GM20431 (cell line): ENCODE results near the gene MAMLD1.

ENCODE experiments used
- in situ Hi-C: fragments of 300-500 bp; cut with MseI, MboI; formaldehyde crosslinking; loops from one replicate; pipeline ENCODE4 v1.15.0; 2020; ENCODE audit warnings: low sequenced_read_pairs; ENCODE audit not compliant: unreplicated experiment

MAMLD1 gene

DNA sequence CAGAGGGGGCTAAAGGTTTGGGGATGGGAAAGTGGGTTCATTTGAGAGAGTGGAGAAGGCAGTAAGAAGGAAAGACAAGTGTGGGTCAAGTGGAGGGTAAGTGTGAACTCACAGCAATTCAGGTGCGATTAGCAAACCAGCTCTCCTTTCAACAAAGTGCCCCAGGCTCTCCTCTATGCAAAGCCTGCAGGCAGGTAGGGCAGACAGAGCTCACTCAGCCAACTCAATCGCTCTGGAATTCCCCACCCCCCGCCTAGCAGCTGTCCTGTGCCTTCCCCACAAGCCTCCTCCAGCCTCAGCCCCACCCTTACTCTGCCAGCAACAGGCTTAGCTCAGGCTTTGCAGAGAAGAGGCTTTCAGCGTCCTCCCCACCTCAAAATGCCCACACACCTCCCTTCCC, 14.8 kb upstream of the MAMLD1 start:
- in situ Hi-C loops: no loop called here

DNA sequence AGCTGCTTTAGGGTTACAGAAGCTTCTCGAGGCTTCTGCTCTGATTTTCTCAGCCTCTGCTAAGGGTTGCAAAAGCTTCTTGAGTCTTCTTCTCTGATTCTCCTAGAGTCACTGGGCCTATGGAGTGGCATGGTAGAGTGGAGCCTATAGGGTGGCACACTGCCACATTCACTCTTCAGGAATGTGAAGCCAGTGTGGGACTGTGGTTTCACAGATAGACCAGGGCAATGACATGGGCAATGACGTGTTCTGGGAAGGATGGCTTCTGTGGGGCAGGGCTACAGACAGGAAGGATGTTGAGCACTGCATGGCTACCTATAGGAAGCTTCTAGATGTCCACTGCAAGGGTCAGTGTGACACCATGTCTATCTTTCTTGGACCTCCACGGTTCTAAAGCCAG, 11.0 kb upstream of the MAMLD1 start:
- in situ Hi-C loops: no loop called here

DNA sequence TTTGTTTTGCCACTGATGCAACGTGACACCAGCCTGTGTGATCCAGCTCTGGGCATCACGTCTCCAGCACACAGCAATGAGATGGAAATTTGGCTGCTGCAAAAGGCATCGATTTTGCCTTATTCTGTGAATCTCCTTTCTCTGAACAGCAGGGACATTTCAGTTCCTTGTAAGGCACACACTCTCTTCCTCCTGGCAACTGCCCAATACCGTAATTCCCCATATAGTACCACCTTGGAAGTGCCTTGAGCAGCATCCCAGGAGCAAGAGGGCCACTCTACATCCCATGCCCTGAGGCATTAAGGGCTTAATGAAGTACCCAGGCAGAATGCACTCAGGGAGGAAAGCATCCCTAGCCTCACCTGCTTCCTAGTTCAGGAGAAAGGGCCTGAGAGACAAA, 10.5 kb upstream of the MAMLD1 start:
- in situ Hi-C loops: no loop called here

DNA sequence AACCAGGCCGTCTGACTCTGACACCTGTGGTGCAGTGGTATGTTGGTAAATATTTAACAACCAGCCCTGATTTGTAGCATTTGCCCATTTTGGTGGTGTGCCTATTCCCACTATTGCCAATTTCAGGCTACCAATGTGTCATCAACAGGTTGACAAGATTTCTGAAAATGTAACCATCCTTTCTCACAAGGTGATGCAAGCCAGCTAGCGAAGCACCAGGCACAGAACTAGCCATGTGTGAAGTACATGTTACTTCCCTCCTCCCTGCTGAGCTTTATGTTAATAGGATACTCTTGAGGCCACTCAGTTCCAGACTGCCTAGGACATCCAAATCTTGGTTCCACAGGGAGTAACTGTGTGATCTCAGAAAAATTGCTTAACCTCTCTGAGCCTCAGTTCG, 7.2 kb upstream of the MAMLD1 start:
- in situ Hi-C loops: no loop called here

DNA sequence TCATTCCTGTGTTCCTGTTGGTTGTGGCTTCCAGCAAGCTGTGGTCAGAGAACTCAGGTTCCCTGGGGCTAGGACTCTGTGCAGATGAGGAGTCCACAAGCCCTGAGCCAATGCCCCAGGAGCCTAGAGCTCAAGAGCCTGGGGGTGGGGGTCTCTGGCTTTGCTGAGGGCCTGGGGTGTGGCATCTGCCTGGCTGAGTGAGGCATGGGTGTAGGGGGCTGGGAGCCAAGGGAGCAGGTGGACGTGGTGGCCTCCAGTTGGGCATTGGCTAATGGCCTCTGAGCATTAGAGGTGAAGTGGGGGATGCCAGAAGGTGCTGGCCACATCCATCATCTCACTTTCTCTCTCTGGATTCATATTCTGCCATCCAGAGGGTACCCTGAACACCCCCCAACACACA, 5.3 kb upstream of the MAMLD1 start:
- in situ Hi-C loops: no loop called here

DNA sequence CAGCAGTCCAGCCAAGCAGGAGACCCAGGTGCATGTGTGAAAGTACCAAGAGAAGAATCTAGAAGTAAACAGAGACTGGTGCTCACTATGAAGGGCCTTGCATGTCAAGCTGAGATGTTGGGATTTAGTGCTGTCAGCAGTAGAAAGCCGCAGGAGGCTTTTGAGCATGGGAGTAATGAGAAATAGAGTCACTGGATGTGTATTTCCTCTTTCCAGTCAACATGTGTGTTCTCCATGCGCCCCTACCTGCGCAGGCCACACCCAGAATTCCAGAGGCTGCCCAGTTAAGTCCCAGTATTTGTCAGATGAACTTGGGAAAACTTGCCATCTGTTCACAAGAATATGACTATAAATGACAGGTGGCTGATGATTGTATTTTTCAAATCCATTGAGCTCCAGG, 4.5 kb upstream of the MAMLD1 start:
- in situ Hi-C loops: no loop called here

DNA sequence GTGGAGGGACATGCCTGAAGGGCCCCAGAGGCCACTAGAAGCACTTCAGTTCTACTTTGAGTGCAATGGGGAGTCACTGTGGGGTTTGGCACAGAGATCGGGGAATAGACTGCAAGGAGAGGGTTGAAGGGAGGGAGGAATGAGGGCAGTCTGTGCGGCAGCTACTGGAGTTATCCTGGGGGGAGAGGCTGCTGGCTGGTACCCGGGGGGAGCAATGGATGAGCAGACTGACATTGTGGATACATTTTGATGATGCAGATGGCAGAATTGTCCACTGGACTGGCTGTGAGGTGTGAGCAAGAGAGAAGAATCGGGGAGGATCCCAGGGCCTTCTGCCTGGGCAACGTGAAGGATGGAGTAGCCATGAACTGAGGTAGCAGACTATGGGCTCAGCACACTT, 2.8 kb upstream of the MAMLD1 start:
- in situ Hi-C loops: no loop called here

DNA sequence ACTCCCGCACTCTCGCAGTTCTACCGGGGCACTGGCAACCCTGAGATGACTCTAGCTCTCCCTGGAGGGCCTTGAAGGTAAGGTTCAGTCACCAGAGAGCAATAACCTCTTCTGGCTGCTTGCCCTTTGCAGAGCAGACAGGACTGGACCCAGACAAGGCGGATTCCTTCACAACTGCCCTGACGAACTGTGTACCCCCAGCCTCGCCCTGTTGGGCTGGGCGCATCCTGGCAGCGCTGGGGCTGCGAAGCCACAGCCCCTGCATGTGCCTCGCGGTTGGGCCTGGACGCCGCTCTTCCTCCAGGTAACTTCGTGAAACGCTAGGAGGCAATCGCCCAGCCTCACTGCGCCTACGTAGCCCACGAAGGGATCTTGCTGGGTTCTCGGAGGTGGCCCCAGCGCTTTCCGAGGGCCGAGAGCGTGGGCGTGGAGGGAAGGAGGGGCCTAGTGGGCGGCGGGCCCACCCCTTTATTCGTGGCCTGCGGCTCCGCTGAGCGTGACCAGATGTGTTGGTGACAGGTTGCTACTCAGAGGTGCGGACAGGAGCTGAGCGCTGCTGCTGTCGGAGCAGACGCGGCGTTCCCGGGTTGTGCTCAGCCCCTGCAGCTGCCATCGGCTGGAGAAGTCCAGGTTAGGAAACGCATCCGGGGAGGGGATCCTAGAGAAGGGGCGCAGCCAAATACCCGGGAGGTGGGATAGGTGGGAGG, 1.9 kb upstream of the MAMLD1 start:
- in situ Hi-C loops: no loop called here

DNA sequence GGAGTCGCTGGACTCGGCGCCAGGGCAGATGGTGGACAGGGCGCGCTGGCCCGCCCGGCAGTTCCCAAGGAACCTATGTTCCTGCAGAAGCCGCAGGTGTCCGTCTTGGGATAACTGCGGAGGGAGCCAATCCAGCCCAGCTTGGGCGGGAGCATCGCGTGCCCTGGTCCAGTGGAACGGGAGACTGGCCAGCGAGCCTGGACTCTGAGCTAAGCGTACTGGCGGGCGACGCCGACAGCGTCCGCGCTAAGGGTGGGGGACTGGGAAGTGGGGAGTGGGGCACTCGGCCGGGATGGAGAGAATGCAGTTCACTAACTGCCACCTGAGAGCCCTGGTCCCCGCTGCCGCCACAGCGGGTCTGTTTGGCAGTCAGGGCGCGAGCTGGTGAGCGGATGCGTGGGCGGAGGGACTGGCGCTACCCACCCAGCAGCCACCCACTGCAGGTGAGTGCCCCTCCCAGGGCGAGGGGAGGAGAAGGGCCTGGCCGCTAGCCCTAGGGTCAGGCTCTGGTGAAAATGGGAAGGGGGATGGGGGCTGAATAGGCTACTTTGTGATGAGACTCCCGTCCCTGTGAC, 1.3 kb upstream of the MAMLD1 start:
- in situ Hi-C loops: no loop called here

DNA sequence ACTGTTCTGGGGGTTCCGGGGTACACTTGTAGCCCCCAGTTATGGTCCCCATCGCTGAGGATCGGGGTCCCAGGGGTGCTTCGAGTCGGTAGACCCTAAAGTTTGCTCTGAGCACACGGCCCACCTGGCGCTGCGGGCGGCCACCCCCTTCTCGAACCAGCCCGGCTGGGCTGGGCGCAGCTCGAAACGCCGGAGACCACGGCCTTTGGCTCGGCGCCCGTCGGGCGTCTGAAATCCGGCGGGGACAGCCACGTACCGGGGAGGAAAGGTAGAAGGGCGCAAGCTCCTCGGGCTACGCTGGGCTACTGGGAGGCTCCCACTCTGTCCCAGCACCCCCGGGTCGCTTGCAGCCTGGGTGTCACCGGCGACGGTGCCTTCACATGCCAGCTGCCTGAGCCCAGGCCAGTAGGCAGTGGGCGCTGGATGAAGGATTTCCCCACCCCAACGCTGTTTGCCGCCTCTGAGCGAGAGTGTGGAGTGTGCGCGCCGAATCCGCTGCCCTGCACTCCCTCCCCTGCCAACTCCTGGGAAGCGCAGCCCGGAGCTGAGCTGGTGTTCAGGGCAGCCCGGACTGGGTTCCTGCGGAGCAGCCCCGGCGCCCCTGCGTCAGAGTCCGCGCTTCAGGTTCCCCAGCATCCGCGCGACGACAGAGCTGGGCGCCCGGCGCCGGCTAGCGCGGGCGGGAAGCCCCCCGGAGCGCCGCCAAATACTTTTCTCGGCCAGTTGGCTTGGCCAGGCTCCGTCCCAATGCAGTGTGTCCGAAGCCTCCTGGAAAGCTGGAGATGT, 637 bp downstream of the MAMLD1 start:
- in situ Hi-C loops: no loop called here

DNA sequence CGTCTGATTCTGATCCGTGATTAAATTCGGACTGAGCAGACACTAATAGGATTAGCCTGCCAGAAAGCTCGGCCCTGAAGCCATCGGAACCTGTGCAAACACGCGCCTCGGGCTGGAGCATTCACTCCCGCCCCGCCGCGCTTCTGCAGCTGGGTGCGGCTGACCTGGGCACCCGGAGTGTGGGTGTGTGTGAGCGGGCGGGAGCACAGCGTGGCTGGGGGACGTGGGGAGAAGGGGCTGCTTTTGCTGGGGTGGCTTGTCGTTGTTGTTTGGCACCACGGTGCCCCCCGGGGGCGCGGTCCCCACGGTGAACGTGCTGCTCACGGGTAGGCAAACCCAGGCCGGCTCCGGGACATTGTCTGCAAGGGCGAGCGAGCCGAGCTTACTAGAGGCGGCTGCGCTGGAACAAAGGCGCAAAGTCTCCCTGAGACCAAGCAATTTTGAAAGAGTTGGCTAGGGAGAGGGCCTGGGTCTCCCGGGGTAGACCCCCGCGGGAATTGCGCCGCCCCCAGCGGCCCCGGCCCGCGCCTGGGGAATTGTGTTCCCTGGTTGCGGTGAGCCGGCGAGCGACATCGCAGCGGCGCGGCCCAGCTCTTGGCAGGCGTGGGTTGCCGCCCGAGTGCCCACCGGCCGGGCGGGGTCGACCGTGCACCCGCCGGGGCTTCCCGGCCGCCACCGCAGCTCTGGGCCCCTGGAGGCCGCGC, 1.4 kb downstream of the MAMLD1 start:
- in situ Hi-C loops: no loop called here

DNA sequence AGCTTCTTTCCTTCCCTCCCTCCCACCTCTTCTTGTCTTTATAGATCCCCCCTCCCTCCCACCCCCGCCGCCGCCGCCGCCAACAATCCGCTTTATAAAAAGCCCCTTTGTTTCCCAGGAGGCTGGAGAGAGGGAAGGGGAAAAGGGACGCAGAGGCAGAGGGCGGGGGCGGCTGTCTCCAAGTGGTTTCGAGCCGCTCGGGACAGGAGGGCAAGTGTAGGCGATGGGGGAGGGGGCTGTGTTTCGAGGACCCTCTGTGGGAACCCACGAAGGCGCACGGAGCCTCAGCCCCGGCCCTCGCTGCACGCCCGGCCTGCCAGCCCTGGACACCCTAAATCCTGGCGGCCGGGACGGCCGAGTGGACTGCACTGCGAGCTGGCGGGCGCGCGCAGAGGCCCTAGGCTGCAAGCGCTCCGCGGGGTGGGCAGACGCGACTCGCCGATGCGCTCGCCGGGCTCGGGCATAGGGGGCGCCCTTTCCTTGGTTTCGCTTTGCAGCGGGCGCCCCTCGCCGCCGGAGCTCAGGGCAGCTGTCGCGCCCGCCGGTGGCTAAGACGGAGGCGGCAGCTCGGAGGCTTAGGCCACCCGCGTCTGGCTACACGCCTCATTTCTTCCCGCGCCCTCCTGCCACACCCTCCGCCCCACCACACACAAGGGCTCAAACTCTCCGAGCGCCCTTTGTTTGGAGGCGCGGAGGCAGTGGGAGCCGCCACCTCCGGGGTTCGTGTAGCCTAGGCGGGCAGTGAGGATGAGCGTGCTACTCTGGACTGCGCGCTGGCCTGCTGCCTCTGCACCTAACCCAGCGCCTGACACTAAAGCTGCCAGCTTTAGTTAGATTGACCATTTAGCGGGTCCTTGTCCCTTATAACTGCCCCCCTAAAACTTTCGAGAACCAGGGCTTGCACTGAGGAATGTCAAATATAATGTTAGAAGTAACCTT, 2.2 kb downstream of the MAMLD1 start:
- in situ Hi-C loops: no loop called here

DNA sequence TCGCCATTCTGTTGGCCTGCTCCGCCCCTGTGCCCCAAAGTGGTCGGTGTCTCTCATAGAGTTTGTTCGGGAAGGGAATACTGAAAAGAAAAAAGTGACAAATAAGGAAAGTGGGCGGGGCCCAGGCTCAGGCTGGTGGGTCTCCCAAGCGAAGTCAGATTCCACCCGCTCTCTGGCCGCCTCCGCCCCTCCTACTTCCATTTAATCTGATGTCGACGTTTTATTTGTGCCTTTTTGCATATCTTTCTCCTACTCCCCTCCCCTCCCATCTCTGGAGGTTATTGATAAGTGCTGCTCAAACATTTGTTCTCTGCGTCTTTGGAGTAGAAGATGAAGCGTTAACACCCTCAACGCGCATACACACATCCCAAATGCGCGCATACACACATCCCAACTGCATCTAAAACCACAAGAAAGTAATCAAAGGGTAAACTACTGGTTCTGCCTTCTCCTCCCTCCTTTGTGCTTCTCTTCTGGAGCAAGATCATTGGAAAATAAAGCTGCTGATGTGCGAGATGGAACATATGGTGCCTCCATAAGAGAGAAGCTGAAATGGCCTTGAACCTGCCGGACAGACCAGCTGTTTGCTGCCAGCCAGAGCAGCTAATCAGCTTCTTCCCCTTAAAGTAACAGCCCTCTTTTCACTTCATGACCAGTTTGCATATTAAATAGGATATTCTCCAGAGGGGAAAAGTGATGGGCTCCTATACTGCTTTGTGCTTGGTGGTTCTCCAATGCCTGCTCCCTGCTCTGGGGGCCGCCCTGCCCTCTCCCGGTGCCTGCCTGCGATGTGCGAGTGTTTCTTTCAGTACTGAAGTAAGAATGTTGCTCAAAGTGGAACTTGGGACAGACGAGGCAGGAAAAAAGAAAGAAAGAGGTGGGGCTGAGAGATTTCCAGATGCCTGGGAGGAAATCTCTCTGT, 3.1 kb downstream of the MAMLD1 start:
- in situ Hi-C loops: no loop called here

DNA sequence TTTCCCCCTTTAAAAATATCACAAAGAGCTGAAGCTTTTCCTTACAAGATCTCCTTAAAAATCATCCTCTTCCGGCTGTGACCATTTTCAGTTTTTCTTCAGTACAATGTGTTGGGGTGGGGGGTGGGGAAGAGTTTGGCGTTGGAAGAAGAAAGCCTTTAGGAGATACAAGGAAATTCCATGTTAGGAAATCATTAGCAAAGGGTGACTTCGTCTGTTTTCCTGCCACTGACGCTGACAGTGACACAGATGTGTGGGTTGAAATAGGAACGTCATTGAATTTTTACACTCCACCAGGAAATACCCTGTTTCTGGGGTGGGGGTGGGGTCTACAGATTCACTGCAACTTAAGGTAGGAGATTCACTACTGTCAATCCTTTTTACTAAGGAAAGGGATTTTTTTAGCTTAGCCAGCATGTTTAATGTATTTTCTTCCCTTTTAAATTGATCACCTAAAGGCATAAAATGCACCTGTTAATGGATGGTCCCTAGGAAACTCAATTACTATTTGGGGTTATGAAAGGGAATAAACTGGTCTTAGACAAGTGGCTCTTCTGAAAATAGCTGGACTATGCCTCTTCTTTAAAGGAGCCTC, 3.9 kb downstream of the MAMLD1 start:
- in situ Hi-C loops: no loop called here

DNA sequence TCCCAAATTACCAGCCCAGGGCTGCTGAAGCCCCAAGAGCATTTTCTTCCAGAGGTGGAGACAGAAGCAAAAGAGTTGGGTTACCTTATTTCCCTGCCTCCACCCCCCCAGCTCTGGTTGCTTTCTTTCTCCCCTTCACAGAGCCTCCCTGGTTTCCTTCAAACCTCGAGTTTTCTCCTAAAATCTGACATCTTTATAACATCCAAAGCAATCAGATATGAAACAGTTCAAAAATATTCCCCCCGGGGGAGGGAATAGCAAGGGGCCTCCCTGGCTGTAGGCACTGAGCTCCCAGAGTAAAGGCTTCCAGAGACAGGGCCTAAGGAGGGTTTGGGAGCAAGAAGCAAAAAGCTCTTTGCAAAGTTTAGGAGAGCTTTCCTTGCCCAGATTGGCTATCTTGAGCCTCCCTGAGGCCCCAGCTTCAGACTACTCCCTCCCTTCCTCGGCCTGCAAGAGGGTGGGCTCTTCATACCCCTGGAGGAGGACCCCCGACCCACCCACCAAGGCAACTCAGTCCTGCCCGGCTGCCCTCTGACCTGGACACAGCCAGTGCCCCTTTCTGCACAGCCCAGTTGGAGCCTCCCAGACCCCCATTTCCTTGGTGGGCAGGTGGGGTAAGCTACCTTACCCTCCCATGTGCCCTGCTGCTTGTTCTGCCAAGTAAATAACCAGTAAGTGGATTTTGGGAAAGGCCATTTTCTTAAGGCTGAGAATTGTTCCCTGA, 7.6 kb downstream of the MAMLD1 start:
- in situ Hi-C loops: no loop called here

DNA sequence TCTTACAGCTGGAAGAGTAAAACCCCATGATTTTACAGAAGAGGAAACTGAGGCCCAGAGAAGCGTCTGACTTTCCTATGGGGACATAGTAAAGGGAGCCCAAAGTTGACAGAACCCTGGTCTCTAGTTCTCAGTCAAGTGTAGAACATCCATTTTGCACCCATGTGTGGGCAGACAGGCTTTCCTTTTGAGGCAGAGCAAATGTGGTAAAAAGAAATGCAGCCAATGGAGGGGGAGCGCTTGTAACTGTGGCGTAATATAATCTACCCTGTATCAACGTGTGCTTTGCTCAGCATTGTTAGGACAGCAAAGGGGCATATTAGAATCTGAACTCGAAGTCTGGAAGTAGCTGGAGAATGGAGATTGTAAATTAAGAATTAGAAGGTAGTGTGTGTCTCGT, 8.8 kb downstream of the MAMLD1 start:
- in situ Hi-C loops: no loop called here

DNA sequence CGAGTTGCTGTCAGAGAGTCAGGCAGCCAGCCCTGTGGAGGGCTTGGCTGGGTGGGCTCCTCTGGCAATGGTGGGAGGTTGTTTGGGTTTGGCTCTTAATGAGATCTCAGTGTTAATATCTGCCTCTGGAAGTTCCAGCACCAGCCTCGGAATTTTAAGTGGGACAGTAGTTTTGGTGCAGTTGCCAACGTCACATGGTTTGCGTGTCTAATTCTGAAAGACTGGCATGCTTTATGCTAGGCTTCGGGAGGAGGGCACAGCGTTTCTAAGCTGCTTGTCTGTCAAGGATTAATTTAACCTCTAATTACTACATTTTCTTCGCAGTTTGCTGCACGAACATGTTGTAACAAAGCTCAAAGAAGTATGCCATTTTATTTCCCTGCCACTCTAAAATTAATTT, 9.2 kb downstream of the MAMLD1 start:
- in situ Hi-C loops: no loop called here

DNA sequence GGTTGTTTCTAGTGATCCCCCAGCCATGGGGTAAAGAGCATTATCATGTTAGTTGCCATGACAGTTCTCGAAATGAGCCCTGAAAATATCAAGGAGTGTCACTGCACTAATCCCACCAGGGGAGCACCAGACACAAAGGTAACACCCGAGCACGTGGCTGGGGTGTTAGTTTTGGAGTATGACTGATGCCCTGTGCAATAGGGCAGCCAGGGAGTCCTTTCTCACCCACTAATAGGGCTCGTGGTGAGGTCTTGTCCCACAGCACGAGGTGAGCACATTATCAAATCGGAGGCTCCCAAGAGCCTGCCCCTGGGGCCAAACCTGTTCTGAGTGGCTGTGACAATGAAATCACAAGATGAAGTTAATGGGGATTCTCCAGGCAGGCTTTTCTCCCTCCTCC, 9.6 kb downstream of the MAMLD1 start:
- in situ Hi-C loops: no loop called here
